GM19043 (cell line): Measurements from ENCODE around the gene ADCY1.

Experiments used
- ATAC-seq: cut with Tn5 transposase; IDR thresholded peaks from one replicate; pipeline ENCODE4 v1.9.1; 2021; ENCODE audit warnings: low read depth; ENCODE audit not compliant: unreplicated experiment

Gene ADCY1

GRCh38 chr7:45576249-45576929, 2.2 kb downstream of the ADCY1 start:
- ATAC-seq: no peak

GRCh38 chr7:45578022-45578421, 3.9 kb downstream of the ADCY1 start:
- no peak for ATAC-seq

DNA sequence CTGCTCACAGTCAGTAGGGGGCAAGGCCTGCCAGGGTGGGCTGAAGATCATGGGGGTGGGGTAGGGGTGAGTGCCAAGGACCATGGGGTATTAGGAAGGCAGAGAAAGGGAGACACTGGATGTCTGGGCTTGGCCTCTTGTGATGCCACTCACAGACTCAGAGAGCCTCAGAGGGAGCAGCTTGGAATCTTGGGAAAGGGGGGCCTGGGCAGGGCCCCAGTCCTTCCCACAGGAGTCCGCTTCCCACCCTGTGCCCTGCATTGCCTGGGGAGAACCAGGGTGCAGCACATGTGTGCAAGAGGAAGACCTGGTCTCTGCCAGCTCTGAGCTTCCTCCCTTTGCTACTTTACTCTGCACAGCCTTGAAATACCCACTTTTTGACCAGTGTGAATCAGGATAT, 4.3 kb downstream of the ADCY1 start:
- no peak for ATAC-seq

DNA sequence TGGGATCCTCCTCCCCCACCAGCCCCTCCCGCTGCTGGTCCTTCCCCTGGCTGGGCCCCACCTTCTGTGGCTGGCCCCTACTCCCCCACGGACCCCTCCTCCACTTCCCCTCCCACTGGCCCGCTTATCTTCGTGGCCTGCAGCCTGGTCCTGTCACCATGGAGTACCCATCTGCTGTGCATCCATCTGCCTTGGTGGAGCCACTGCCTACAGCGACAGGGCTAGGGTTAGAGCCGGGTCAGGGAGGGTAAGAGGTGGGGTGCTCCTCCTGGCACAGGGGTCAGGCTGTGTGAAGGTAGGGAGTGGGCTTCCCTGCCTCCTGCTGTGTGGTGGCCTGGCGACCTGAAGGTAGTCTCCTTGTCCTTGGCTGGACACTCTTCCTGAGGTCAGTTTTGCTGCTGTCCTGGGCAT, 5.2 kb downstream of the ADCY1 start:
- ATAC-seq: no peak

DNA sequence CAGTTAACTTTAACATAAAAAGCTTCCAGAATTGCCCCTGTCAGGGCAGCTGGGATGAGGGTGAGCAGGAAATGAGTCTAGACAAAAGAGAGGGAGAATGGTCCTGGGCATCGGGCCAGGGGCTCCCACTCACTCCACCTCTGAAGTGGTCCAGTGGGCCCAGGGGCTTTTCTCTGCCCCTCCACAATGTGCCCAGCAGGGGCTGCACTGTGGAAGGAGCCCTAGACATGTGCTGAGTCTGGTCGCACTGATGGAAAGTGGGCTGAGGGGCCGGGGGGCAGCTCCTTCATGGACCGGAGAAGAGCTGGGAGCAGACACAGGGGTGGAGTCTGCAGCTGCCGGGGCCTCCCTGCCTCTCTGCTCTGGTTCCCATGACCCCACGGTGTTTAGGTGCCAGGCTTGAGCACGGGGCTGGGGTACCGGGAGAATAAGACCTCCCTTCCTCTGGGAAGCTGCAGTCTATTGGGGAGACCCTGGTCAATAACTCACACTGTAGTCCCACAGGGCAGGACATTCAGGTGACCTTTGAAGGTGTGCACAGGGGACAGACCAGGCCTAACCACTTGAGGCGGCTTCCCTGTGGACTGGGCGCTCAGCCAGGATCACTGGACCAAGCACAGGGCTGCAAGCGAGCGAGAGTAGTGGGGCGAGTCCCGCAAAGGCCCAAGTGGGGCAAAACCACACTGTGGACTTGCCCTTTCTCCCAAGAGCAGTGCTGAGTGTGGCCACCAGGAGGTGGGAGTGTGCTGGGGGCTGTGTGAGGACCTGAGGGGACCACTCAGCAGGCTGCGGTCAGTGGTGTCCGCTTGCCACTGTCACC, 6.1 kb downstream of the ADCY1 start:
- ATAC-seq: no peak

DNA sequence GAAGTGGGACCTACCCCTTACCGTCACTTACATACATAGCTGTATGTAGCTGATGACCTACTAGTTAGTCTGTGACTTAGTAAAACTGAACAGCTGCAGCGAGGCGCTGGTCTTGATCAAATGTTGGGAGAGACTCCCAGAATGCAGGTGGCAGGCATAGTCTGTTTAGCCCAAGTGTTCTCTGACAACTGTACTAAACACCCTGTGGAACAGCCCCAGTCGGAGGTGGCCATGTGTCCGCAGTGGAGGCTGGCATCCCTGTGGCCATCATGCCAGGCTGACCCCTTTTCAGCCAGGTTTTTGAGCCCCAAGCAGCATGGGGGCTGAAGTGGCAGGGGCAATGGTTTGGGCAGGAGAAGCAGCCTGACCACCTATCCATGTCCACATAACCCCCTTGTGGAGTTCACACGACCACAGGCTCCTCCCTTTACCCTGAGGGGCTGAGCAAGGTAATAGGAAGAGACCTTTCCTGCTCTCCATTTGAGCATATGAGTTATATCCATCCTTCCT, 7.2 kb downstream of the ADCY1 start:
- no peak for ATAC-seq

GRCh38 chr7:45582136-45582749, 8.1 kb downstream of the ADCY1 start:
- no peak for ATAC-seq

DNA sequence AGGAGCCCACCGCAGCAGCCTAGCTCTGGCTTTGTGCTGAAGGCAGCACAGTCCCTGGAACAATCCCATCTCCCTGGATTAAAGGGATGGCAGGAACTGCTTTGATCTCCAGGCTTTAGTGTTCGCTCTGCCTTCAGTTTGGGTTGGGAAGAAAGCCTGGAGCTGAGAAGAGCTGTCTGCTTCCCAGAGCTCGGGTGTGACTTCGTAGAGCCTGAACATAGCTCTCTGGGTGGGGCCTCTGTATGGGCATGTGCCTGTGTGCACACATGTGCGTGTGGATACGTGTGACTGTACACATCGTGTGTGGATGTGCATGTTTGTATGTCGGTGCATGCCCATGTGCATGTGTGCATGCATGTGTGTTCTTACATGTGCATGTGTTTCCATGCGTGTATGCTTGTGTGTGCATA, 8.7 kb downstream of the ADCY1 start:
- ATAC-seq: no peak

DNA sequence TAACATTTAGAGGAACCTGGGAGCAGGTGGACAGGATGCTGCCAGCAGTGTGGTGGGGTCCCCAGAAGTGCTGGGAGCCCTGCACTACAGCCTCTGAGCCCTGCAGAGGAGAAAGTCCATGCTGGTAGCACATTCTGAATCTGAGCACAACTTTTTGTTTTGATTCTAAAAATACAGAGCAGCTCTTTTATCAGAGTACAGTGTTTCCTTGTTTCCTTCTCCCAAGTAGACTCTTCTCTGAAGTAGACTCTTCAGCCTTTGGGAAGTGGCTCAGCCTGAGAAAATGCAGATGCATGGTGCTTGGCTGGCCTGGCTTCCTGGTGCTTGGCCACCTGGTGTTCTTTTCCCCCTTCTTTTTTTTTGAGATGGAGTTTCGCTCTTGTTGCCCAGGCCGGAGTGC, 9.1 kb downstream of the ADCY1 start:
- no peak for ATAC-seq

DNA sequence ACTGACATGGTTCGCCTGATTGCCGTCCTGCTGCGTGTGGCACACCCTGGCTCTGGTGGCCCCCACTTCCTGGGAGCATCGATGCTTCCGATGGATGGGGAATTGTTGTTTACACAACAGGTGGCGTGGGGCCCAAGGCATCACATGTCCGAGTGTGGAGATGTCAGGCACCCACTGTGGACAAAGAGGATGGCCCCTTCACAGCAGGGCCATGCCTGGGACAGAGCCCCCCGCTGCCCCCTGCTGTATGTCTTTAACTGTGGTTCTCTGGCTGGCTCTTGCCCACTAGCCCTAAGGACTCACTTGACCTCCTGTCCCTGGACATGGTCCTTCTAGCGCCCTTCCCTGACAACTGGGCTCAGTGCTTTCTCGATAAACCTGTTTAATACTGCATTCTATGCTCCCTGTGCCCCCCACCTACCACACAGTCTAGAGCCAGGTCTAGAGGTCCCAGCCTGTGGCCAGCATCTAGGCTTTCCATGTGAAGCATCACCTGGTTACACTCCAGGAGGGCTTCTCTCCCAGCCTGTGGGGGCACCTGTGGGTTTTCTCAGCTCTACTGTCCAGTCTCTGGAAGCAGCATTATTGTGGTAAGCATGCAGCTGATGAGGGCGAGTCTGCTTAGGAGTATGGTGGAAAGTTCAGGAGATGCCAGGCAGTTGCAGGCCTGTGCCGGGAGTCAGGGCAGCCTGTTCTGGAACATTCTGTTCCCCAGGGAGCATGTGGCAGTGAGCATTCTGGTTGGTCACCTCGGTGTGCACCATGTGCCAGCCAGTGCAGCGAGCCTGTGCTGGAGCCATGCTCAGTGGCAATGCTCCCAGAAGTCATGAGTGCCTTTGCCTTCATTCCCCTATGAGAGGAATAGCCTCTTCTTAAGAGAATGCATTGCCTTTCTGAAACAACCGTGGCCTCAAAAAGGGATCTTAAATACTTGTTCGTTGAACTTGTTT, 10.4 kb downstream of the ADCY1 start:
- ATAC-seq: no peak

GRCh38 chr7:45585628-45586027, 11.5 kb downstream of the ADCY1 start:
- no peak for ATAC-seq

DNA sequence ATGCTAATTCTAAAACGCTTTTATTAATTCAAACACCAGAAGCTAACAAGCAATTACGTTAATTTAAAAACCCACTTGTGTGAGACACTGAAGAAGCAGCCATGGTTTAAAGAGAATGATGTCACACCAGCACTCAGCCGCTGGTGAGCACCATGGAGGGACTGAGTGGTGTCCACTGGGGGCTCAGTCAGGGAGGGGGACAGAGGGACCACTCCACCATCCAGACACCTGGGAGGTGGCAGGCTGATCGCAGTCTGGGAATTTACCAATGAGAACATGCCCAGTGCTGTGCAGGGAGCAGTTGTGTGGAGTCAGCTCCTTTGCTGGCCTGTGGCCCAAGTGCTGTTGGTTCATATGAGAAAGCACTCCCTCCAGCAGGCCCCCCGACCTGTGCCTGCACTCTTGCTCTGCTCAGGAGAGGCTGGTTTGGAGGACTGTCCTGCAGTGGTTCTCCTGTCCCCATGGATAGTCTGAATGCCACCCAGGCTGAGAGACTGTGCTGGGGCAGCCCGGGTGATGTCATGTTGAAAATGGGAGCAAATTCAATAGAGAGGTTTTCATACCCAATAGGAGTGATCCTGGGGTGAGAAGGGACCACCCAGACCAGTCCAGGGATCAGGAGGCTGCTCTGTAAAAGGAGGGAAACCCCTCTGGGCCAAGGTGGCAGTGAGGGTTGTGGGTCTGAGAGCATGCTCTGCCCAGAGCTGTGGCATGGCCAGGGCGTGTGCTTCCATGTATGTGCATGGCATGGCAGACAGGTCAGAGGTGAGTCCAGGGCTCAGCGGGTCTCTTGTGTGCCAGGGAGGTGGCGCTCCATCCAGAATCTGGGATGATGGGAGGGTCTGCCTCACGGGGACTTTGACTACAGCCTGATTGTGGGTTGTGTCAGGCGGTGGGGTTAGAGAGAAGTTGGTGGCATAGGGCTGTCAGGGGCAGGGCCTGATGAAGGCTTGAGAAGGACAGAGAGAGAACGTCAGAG, 12.7 kb downstream of the ADCY1 start:
- ATAC-seq: no peak

DNA sequence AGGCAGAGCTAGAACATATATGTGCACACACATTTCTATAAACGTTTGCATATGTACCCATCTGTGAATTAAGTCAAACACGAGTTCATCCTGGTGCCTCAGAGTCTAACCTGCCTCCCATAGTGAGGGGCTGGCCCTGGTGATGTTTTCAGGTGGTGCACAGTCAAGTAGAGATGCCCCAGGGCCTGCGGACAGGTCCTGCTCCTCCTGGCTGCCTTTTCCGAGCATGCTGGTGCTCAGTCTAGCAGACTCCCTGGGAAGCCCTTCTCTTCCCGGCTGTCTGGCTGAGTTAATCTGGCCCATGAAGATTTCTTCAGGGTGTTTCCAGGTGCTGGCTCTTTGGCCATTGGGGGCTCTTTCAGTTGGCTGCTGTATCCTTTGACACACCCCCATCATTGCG, 14.3 kb downstream of the ADCY1 start:
- no peak for ATAC-seq

DNA sequence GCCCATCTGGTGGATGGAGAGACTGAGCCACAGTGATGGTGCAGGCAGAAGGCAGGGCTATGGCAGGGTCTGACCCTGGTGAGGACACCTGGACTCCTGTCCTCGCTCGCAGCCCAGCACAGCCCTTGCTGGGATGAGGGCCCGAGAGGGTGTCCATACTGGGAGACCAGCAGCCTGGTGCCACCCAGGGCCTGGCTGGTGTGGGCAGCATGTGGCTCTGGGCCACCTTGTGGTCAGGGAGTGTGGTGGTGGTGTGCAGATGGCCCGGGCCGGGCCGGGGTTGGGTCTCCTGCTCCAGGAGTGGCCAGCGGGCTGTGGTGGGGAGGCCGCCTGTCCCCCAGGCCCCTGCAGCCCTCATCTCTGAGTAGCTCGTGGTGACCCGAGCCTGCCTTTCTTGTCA, 14.9 kb downstream of the ADCY1 start:
- no peak for ATAC-seq

DNA sequence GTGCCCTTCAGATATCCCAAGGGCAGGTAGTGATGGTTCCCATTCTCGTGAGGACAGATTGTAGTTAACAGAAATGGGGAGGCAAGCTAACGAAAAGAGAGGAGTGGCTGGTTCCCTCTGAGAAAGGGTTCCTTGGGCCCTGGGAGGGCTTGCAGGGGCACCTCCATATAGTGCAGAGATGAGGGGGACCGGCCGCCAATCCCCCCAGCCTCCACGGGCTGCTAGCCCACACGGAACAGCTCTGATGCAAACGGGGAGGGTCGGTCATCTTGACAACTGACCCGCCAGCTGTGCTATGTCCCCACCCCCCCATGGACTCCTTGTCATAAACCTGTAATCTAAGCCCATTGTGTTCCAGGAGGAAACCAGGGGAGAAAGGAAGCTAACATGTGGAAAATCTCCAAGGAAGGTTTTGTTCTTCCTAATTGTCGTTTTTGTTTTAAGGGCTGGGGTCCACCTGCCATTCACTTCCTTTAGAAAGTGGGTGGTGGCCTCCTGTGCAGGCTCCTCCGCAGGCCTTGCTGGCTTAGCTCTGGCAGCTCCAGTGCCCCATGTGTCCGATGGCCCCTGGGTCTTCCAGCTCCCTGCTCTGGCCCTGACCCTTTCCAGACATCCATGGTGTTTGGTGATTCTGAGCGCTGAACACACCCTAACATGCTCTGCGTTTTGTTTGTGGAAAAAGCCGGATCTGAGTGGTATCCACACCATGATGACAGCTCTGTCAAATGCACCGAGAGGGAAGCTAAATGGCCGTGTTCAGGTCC, 15.9 kb downstream of the ADCY1 start:
- ATAC-seq: no peak

DNA sequence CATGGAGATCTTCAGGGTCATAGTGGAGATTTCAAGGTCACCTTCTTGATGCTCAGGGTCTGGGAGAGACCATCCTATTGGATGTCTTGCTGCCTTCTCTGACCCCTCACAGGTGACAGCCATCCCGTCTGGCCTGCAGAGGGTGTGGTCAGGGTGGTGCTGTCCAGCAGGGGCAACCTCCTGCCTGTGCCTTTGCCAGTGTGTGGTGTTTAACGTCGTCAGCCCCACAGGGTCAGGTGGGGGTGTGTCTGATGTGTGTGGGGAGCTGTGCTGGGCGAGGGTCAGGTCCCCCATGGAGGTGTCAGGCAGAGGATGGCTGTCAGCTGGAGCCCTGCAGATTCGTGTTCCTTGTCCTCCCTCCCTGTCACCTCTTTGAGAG, 16.5 kb downstream of the ADCY1 start:
- no peak for ATAC-seq

DNA sequence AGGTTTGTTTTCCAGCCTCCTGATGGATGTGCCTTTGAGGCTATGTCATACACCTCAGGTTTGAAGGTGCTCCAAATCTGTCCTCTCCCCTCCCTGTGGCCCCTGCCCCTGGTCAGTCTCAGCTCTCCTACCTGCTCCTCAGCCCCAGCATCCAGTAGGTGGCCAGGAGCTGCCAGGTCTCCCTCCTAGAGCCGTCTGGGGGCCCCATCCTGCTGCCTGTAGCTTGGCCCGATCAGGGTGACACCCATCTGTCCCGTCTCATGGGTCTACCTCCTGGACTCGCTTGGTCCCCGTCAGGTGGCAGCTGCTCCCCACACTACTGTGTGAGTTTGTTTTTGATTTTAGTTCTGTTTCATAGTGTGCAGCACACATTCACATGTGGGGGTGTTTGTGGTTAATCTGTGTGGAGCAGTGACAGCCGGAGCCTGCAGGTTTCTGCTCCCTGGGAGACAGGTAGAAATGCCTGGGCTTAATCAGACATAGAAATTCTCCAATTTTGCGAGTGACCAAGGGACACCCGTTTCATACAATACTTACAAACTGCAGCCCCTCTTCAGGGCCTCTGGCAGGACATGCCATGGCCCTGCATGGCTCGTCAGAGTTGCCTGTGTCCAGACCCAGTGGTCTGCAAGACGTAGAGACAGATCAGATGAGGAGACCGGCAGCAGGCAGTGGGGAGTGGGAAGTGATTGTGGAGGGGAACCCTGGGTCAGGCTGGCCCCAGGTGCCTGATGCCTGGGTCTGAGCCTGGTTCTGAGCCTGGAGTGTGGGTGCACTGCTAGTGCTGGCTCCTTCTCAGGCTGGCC, 17.1 kb downstream of the ADCY1 start:
- no peak for ATAC-seq
